Activated CD8-positive, alpha-beta memory T cell treated with anti-CD3 and anti-CD28 coated beads, Interleukin-2, amount 10 ng/mL, durations not matched to agents 7 days and 5 days (primary cell): ENCODE data around the gene ADGRG2. TPM values are rescaled to one million over a fixed set of nuclear protein-coding genes. Genes with fewer than 3 reads are reported as not detected.

Experiments
- ATAC-seq: fragments of 150-1000 bp; cut with Tn5 transposase; one replicate; pipeline ENCODE4 v1.10.0; 2021; ENCODE audit warnings: moderate library complexity
- CTCF ChIA-PET: fragments of 350-600 bp; sonication (Branson Sonifier 250); formaldehyde crosslinking; loops from one replicate; lab custom pipeline; 2021; ENCODE audit warnings: antibody characterized with exemption; lab: Charles Lee
- DNase-seq: peaks from one replicate; pipeline ENCODE4 v3.0.0-alpha.2; 2020
- H3K27ac Mint-ChIP-seq: one replicate; pipeline ENCODE4 v1.8.0; 2021; ENCODE audit warnings: mild to moderate bottlenecking, mixed read lengths
- H3K27me3 Mint-ChIP-seq: one replicate; pipeline ENCODE4 v1.8.0; 2021; ENCODE audit warnings: mixed read lengths
- H3K36me3 Mint-ChIP-seq: one replicate; pipeline ENCODE4 v1.8.0; 2021; ENCODE audit warnings: mild to moderate bottlenecking, mixed read lengths
- H3K4me1 Mint-ChIP-seq: one replicate; pipeline ENCODE4 v1.8.0; 2021; ENCODE audit warnings: mixed read lengths
- H3K4me3 Mint-ChIP-seq: one replicate; pipeline ENCODE4 v1.8.0; 2021; ENCODE audit warnings: mild to moderate bottlenecking, moderate library complexity, mixed read lengths
- H3K9me3 Mint-ChIP-seq: one replicate; pipeline ENCODE4 v1.8.0; 2022; ENCODE audit warnings: low read depth, mixed read lengths
- total RNA-seq, 2 experiments: library from RNA; stranded (reverse); gene quantifications; one replicate each; pipeline ENCODE4 v1.2.3, GENCODE V29; 2021

ADGRG2 gene
- not detected for total RNA-seq

- H3K9me3 Mint-ChIP-seq, result no peaks in the 10 kb centered on the region
- DNase-seq, result no peak
Observed at GRCh38 chrX:19121898-19122640, at the start of gene ADGRG2. TSS of gene ADGRG2 (minus strand) at chrX:19122468. CDS start at chrX:19068834, 53,634 bp downstream.

GRCh38 chrX:19168609-19169008 is 46.3 kb upstream of the ADGRG2 start:
- no peaks in the 10 kb centered on the region for H3K9me3 Mint-ChIP-seq
- H3K4me1 Mint-ChIP-seq, result no peaks in the 10 kb centered on the region
- H3K4me3 Mint-ChIP-seq, result no peak overlapping the region
- H3K27ac Mint-ChIP-seq, result no peak overlapping the region
- CTCF ChIA-PET, result no interaction called here
- ATAC-seq, result no peak
- H3K27me3 Mint-ChIP-seq, result peaks cover 3% of the 10 kb centered on the region
- DNase-seq, result no peak
- H3K36me3 Mint-ChIP-seq, result no peaks in the 10 kb centered on the region

More at GRCh38 chrX:19121898-19122640, at the start of gene ADGRG2:
- CTCF ChIA-PET, result no interaction called here
- no peak for ATAC-seq
- Mint-ChIP-seq H3K4me3 (no peak within 1 kb of the TSS), H3K27me3 (peaks cover 50% of the 10 kb centered on the region), H3K4me1 (no peaks in the 10 kb centered on the region), H3K27ac (no peak within 1 kb of the TSS), H3K36me3 (no peaks in the 10 kb centered on the region)

- DNase-seq (no peak), ATAC-seq (no peak)
- H3K36me3 Mint-ChIP-seq, result no peaks in the 10 kb centered on the region
- CTCF ChIA-PET, result no interaction called here
- no peak overlapping the region for H3K27ac Mint-ChIP-seq
- H3K4me3 Mint-ChIP-seq, result no peak overlapping the region
- no peaks in the 10 kb centered on the region for H3K9me3 Mint-ChIP-seq
- no peaks in the 10 kb centered on the region for H3K4me1 Mint-ChIP-seq
- peaks cover 3% of the 10 kb centered on the region for H3K27me3 Mint-ChIP-seq
Observed at GRCh38 chrX:19162851-19163250, 40.6 kb upstream of the ADGRG2 start.

GRCh38 chrX:19156186-19156585 is 33.9 kb upstream of the ADGRG2 start:
- H3K27ac Mint-ChIP-seq, result no peak overlapping the region
- H3K36me3 Mint-ChIP-seq, result no peaks in the 10 kb centered on the region
- ATAC-seq (no peak), DNase-seq (no peak)
- no peaks in the 10 kb centered on the region for H3K4me1 Mint-ChIP-seq
- no peak overlapping the region for H3K4me3 Mint-ChIP-seq
- CTCF ChIA-PET, result no interaction called here
- H3K9me3 Mint-ChIP-seq, result no peaks in the 10 kb centered on the region
- H3K27me3 Mint-ChIP-seq, result no peaks in the 10 kb centered on the region

GRCh38 chrX:19152762-19153161 is 30.5 kb upstream of the ADGRG2 start:
- Mint-ChIP-seq H3K36me3 (no peaks in the 10 kb centered on the region), H3K4me1 (no peaks in the 10 kb centered on the region), H3K9me3 (no peaks in the 10 kb centered on the region), H3K4me3 (no peak overlapping the region), H3K27me3 (no peaks in the 10 kb centered on the region), H3K27ac (no peak overlapping the region)
- CTCF ChIA-PET, result no interaction called here
- DNase-seq (no peak), ATAC-seq (no peak)

- H3K27ac Mint-ChIP-seq, result no peak overlapping the region
- CTCF ChIA-PET, result no interaction called here
- H3K9me3 Mint-ChIP-seq, result peaks cover under 1% of the 10 kb centered on the region
- ATAC-seq (no peak), DNase-seq (no peak)
- no peaks in the 10 kb centered on the region for H3K4me1 Mint-ChIP-seq
- H3K4me3 Mint-ChIP-seq, result no peak overlapping the region
- peaks cover 3% of the 10 kb centered on the region for H3K27me3 Mint-ChIP-seq
- H3K36me3 Mint-ChIP-seq, result no peaks in the 10 kb centered on the region
Observed at GRCh38 chrX:19137067-19137466, 14.8 kb upstream of the ADGRG2 start.

GRCh38 chrX:19133784-19134183 is 11.5 kb upstream of the ADGRG2 start:
- no peak for ATAC-seq
- Mint-ChIP-seq H3K27me3 (no peaks in the 10 kb centered on the region), H3K4me3 (no peak overlapping the region)

GRCh38 chrX:19133231-19133630 is 11.0 kb upstream of the ADGRG2 start:
- H3K27ac Mint-ChIP-seq, result no peak overlapping the region
- H3K27me3 Mint-ChIP-seq, result no peaks in the 10 kb centered on the region
- CTCF ChIA-PET, result no interaction called here
- no peaks in the 10 kb centered on the region for H3K4me1 Mint-ChIP-seq
- no peak overlapping the region for H3K4me3 Mint-ChIP-seq
- H3K36me3 Mint-ChIP-seq, result no peaks in the 10 kb centered on the region
- H3K9me3 Mint-ChIP-seq, result peaks cover 3% of the 10 kb centered on the region
- DNase-seq (no peak), ATAC-seq (no peak)

More at GRCh38 chrX:19133784-19134183, 11.5 kb upstream of the ADGRG2 start:
- H3K9me3 Mint-ChIP-seq, result peaks cover 3% of the 10 kb centered on the region
- CTCF ChIA-PET, result no interaction called here
- H3K36me3 Mint-ChIP-seq, result no peaks in the 10 kb centered on the region
- H3K4me1 Mint-ChIP-seq, result no peaks in the 10 kb centered on the region
- DNase-seq, result no peak
- no peak overlapping the region for H3K27ac Mint-ChIP-seq

- Mint-ChIP-seq H3K4me3 (no peak overlapping the region), H3K9me3 (peaks cover 3% of the 10 kb centered on the region), H3K27ac (no peak overlapping the region), H3K4me1 (no peaks in the 10 kb centered on the region), H3K36me3 (no peaks in the 10 kb centered on the region), H3K27me3 (no peaks in the 10 kb centered on the region)
- CTCF ChIA-PET, result no interaction called here
- ATAC-seq, result no peak
- no peak for DNase-seq
Observed at GRCh38 chrX:19130628-19131027, 8.4 kb upstream of the ADGRG2 start.

GRCh38 chrX:19129694-19130093 is 7.4 kb upstream of the ADGRG2 start:
- H3K27me3 Mint-ChIP-seq, result peaks cover 3% of the 10 kb centered on the region
- no peak for DNase-seq
- H3K27ac Mint-ChIP-seq, result no peak overlapping the region
- no peaks in the 10 kb centered on the region for H3K36me3 Mint-ChIP-seq
- no peaks in the 10 kb centered on the region for H3K4me1 Mint-ChIP-seq
- H3K4me3 Mint-ChIP-seq, result no peak overlapping the region
- ATAC-seq, result no peak
- H3K9me3 Mint-ChIP-seq, result peaks cover 3% of the 10 kb centered on the region
- CTCF ChIA-PET, result no interaction called here

GRCh38 chrX:19127649-19128168 is 5.4 kb upstream of the ADGRG2 start:
- Mint-ChIP-seq H3K36me3 (no peaks in the 10 kb centered on the region), H3K4me1 (no peaks in the 10 kb centered on the region), H3K9me3 (peaks cover 3% of the 10 kb centered on the region), H3K4me3 (no peak overlapping the region), H3K27me3 (peaks cover 19% of the 10 kb centered on the region), H3K27ac (no peak overlapping the region)
- CTCF ChIA-PET, result no interaction called here
- ATAC-seq (no peak), DNase-seq (no peak)

- peaks cover 50% of the 10 kb centered on the region for H3K27me3 Mint-ChIP-seq
- no peak for ATAC-seq
- DNase-seq, result no peak
- CTCF ChIA-PET, result no interaction called here
- no peaks in the 10 kb centered on the region for H3K36me3 Mint-ChIP-seq
- no peaks in the 10 kb centered on the region for H3K9me3 Mint-ChIP-seq
- no peaks in the 10 kb centered on the region for H3K4me1 Mint-ChIP-seq
- H3K27ac Mint-ChIP-seq, result no peak overlapping the region
- H3K4me3 Mint-ChIP-seq, result no peak overlapping the region
Observed at GRCh38 chrX:19122641-19123009, 357 bp upstream of the ADGRG2 start.

GRCh38 chrX:19121466-19121865 is 802 bp downstream of the ADGRG2 start:
- H3K4me3 Mint-ChIP-seq, result no peak overlapping the region
- H3K36me3 Mint-ChIP-seq, result no peaks in the 10 kb centered on the region
- ATAC-seq (no peak), DNase-seq (no peak)
- peaks cover 50% of the 10 kb centered on the region for H3K27me3 Mint-ChIP-seq
- no peaks in the 10 kb centered on the region for H3K4me1 Mint-ChIP-seq
- no peaks in the 10 kb centered on the region for H3K9me3 Mint-ChIP-seq
- H3K27ac Mint-ChIP-seq, result no peak overlapping the region
- CTCF ChIA-PET, result no interaction called here

GRCh38 chrX:19110642-19111041 is 11.6 kb downstream of the ADGRG2 start:
- Mint-ChIP-seq H3K36me3 (no peaks in the 10 kb centered on the region), H3K4me3 (no peak overlapping the region), H3K4me1 (no peaks in the 10 kb centered on the region), H3K27ac (no peak overlapping the region), H3K9me3 (no peaks in the 10 kb centered on the region), H3K27me3 (peaks cover 13% of the 10 kb centered on the region)
- CTCF ChIA-PET, result no interaction called here
- DNase-seq (no peak), ATAC-seq (no peak)
